Mucosa of descending colon (tissue), 3 donors: ENCODE measurements around the gene ARL5B. TPM values are rescaled to one million over a fixed set of nuclear protein-coding genes. Genes with fewer than 3 reads are reported as not detected.

Experiments
- ATAC-seq: fragments of 200-7000 bp; cut with Tn5 transposase; one replicate; pipeline ENCODE4 v1.9.1; 2020; ENCODE audit warnings: mild to moderate bottlenecking, moderate library complexity
- DNase-seq, 3 donors: peaks; one replicate each; pipeline ENCODE4 v3.0.0-alpha.2; 2020
- H3K36me3 ChIP-seq: fragments of 200-600 bp; one replicate; pipeline ENCODE4 v1.8.0; 2021; ENCODE audit warnings: low read depth, mild to moderate bottlenecking
- H3K4me1 ChIP-seq: fragments of 200-600 bp; one replicate; pipeline ENCODE4 v1.8.0; 2021; ENCODE audit warnings: low read depth, mild to moderate bottlenecking
- H3K4me3 ChIP-seq: fragments of 200-600 bp; one replicate; pipeline ENCODE4 v1.8.0; 2021; ENCODE audit warnings: mild to moderate bottlenecking
- H3K9me3 ChIP-seq: fragments of 200-600 bp; one replicate; pipeline ENCODE4 v1.8.0; 2021; ENCODE audit warnings: mild to moderate bottlenecking
- intact Hi-C, 2 donors: fragments of 100-400 bp; cut with DNase I in 1 of 2; cut with micrococcal nuclease in 1 of 2; formaldehyde crosslinking; loops; one replicate each; pipeline versions ENCODE4 v1.11.0 to v1.11.1; 2022; cut with DNase I, micrococcal nuclease
- total RNA-seq, 3 donors: library from RNA; stranded (reverse); fragmentation: NEBNext Ultra II Directional in 2 of 3; extraction: Animal tissue kit (Norgen Biotek cat#: 25700) in 2 of 3; gene quantifications; one replicate each; pipeline versions ENCODE4 v1.2.1 to v1.2.4, GENCODE V29; 2021 to 2023
- TF ChIP-seq, protein P1 (sequence below): fragments of 200-600 bp; IDR thresholded peaks from one replicate; pipeline ENCODE4 v1.8.0; 2022; ENCODE audit warnings: antibody characterized with exemption, mild to moderate bottlenecking
- donor health status: DM: no; HTN: no; CAD: no; lungs with moderate emphysema.
- donor health status: DM: no; HTN: no; CAD: no.
- donor health status: DM: no; HTN: yes; CAD: no.

ARL5B gene
- total RNA-seq, 3 donors from 2014 or later = 13.8 to 19.3 (median 14.5) TPM

DNA sequence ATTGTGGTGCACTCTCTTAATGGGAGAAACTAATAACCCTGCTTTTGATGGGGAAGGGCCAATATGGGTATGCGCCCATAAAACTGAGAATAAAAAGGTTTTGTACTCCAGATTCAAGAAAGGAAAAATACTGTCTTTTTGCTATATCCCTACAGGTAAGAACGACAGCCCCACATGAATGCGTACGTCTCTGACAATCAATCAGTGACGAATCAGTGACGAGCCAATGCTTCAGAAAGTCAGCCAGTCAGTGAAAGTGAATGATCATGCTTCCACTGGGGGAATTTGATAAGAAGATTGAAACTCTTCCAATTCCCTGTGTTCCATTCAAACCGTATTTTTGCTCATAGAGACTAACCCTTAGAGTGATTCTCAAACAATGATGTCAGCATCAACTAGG is 26.3 kb downstream of the ARL5B start:
- ATAC-seq (no peak), DNase-seq (no peak)
- H3K4me1 ChIP-seq = no peaks in the 10 kb centered on the region
- H3K36me3 ChIP-seq = no peaks in the 10 kb centered on the region
- TF ChIP-seq, protein P1, sequence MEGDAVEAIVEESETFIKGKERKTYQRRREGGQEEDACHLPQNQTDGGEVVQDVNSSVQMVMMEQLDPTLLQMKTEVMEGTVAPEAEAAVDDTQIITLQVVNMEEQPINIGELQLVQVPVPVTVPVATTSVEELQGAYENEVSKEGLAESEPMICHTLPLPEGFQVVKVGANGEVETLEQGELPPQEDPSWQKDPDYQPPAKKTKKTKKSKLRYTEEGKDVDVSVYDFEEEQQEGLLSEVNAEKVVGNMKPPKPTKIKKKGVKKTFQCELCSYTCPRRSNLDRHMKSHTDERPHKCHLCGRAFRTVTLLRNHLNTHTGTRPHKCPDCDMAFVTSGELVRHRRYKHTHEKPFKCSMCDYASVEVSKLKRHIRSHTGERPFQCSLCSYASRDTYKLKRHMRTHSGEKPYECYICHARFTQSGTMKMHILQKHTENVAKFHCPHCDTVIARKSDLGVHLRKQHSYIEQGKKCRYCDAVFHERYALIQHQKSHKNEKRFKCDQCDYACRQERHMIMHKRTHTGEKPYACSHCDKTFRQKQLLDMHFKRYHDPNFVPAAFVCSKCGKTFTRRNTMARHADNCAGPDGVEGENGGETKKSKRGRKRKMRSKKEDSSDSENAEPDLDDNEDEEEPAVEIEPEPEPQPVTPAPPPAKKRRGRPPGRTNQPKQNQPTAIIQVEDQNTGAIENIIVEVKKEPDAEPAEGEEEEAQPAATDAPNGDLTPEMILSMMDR = no peak
- intact Hi-C loops = no loop called here
- H3K4me3 ChIP-seq = no peak overlapping the region
- no peaks in the 10 kb centered on the region for H3K9me3 ChIP-seq

DNA sequence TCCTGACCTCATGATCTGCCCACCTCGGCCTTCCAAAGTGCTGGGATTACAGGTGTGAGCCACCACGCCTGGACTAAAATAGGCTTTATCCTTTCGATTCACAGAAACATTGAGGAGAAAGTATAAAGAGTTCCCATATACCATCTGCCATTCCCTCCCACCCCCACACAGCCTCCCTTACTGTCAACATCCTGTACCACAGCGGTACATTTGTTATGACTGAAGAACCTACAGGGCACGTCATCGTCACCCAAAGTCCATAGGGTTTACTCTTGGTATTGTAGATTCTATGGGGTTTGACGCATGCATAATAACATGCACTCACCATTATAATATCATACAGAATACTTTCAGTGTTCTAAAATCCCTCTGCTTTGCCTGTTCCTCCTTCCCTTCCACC is 28.0 kb downstream of the ARL5B start:
- intact Hi-C loops = no loop called here
- TF ChIP-seq, protein P1 = no peak
- H3K4me3 ChIP-seq = no peak overlapping the region
- ATAC-seq (peak; percentile 63), DNase-seq (peak in 1 of 3 donors; percentile 9)
- no peaks in the 10 kb centered on the region for H3K36me3 ChIP-seq
- no peaks in the 10 kb centered on the region for H3K4me1 ChIP-seq
- no peaks in the 10 kb centered on the region for H3K9me3 ChIP-seq

DNA sequence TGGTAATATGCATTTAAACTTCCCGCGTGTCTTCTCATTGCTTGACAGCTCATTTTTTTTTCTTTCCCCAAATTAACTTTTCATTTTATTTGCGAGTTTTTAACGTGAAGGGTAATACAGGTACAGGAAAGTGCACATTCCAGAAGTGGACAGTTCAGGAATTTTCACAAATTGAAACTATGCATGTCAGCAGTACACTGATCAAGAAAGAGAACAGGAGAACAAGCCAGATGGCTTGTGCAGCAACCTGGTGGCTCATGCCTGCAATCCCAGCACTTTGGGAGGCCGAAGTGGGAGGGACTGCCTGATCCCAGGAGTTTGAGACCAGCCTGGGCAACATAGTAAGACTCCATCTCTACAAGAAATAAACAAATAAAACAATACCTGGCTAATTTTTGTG is 28.5 kb downstream of the ARL5B start:
- Histone ChIP-seq H3K9me3 (no peaks in the 10 kb centered on the region), H3K36me3 (no peaks in the 10 kb centered on the region), H3K4me1 (no peaks in the 10 kb centered on the region), H3K4me3 (no peak overlapping the region)
- intact Hi-C loops = no loop called here
- DNase-seq = no peak
- no peak for ATAC-seq
- TF ChIP-seq, protein P1 = no peak

DNA sequence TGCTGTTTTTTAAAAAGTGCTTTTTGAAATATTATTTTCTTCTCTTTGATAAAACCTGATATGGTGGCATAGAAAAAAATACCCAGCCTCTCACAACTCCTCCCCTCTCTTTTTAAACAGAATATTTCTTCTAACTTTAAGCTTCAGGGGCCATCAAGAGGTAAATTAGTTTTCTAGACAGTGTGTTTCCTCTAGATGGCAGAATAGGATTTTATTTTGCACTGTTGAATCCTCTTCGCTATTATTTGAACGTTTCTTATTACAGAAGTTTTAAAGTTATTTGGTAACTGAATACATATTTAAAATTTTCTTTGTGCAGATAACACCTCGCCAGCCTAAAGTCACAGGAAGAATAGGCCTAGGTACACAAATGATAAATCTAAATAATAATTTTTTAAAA is 30.3 kb downstream of the ARL5B start:
- H3K36me3 ChIP-seq = no peaks in the 10 kb centered on the region
- no peak for DNase-seq
- H3K4me3 ChIP-seq = no peak overlapping the region
- H3K9me3 ChIP-seq = no peaks in the 10 kb centered on the region
- ATAC-seq = no peak
- TF ChIP-seq, protein P1 = no peak
- H3K4me1 ChIP-seq = no peaks in the 10 kb centered on the region
- intact Hi-C loops = no loop called here

DNA sequence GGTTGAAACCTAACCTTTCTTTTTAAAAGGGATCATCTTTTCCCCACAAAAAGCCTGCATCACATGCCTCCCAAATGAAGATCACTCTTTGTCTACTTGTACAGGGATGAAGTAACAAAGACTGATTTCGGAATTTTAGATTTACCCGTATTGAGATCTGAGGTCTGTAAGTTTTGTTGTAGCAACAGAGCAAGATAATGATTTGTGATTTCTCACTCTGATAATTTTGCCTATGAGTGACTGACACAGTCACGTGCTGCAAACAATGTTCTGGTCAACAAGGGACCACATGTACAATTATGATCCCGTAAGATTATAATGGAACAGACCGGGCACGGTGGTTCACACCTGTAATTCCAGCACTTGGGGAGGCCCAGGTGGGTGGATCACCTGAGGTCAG is 31.3 kb downstream of the ARL5B start:
- no peak overlapping the region for H3K4me3 ChIP-seq
- no peaks in the 10 kb centered on the region for H3K4me1 ChIP-seq
- TF ChIP-seq, protein P1 = no peak
- intact Hi-C loops = no loop called here
- no peak for DNase-seq
- H3K36me3 ChIP-seq = no peaks in the 10 kb centered on the region
- H3K9me3 ChIP-seq = no peaks in the 10 kb centered on the region
- no peak for ATAC-seq
